ENCODE measurements around the gene P4HA2.

The P4HA2 gene

GRCh38 chr5:132213666-132214065 is 14.0 kb downstream of the P4HA2 start:
- in situ Hi-C loops (cut with HindIII; ENCODE audit: low sequenced_read_pairs) = no loop called here
- DNase-seq (ENCODE audit: low read depth) = no peak
- TF ChIP-seq CTCF (IDR thresholded peaks at IDR 0.05; ENCODE audit: low read depth, low read length, missing control alignments) = no peak
- no peak overlapping the region for H3K4me3 ChIP-seq (ENCODE audit: low read depth, low read length)

- H3K4me3 ChIP-seq (ENCODE audit: low read depth, low read length) = no peak overlapping the region
- DNase-seq (ENCODE audit: low read depth) = no peak
- TF ChIP-seq CTCF (IDR thresholded peaks at IDR 0.05; ENCODE audit: low read depth, low read length, missing control alignments) = no peak
- in situ Hi-C loops (cut with HindIII; ENCODE audit: low sequenced_read_pairs) = no loop called here
Measured at GRCh38 chr5:132211787-132212186, 15.9 kb downstream of the P4HA2 start.

GRCh38 chr5:132210944-132211343 is 16.7 kb downstream of the P4HA2 start:
- TF ChIP-seq CTCF (IDR thresholded peaks at IDR 0.05; ENCODE audit: low read depth, low read length, missing control alignments) = no peak
- DNase-seq (ENCODE audit: low read depth) = no peak
- H3K4me3 ChIP-seq (ENCODE audit: low read depth, low read length) = no peak overlapping the region
- in situ Hi-C loops (cut with HindIII; ENCODE audit: low sequenced_read_pairs) = no loop called here

GRCh38 chr5:132209901-132210545 is 17.6 kb downstream of the P4HA2 start:
- H3K4me3 ChIP-seq (ENCODE audit: low read depth, low read length) = no peak overlapping the region
- in situ Hi-C loops (cut with HindIII; ENCODE audit: low sequenced_read_pairs) = no loop called here
- no peak for TF ChIP-seq CTCF (IDR thresholded peaks at IDR 0.05; ENCODE audit: low read depth, low read length, missing control alignments)
- no peak for DNase-seq (ENCODE audit: low read depth)

GRCh38 chr5:132209131-132209530 is 18.5 kb downstream of the P4HA2 start:
- no peak for TF ChIP-seq CTCF (IDR thresholded peaks at IDR 0.05; ENCODE audit: low read depth, low read length, missing control alignments)
- DNase-seq (ENCODE audit: low read depth) = peak; percentile 83
- H3K4me3 ChIP-seq (ENCODE audit: low read depth, low read length) = no peak overlapping the region
- in situ Hi-C loops (cut with HindIII; ENCODE audit: low sequenced_read_pairs) = no loop called here

- DNase-seq (ENCODE audit: low read depth) = no peak
- H3K4me3 ChIP-seq (ENCODE audit: low read depth, low read length) = no peak overlapping the region
- in situ Hi-C loops (cut with HindIII; ENCODE audit: low sequenced_read_pairs) = no loop called here
- no peak for TF ChIP-seq CTCF (IDR thresholded peaks at IDR 0.05; ENCODE audit: low read depth, low read length, missing control alignments)
Measured at GRCh38 chr5:132207778-132208177, 19.9 kb downstream of the P4HA2 start.

Data from astrocyte of the cerebellum (primary cell).